Nephron progenitor cell (in vitro differentiated cells): Measurements from ENCODE around the gene KYNU.
"Not testable (repeated sequence)": the region's sequence is repeated elsewhere in the genome, so short reads cannot be mapped to it uniquely, and the experiment has no call there.

Source experiments
- DNase-seq: peaks from one replicate; pipeline ENCODE4 v3.0.0; 2021
- H3K27ac Mint-ChIP-seq: 2 replicates; pipeline ENCODE4 v1.8.0; 2021; ENCODE audit warnings: mild to moderate bottlenecking, moderate library complexity, mixed read lengths
- H3K27me3 Mint-ChIP-seq: 2 replicates; pipeline ENCODE4 v1.8.0; 2021; ENCODE audit warnings: mild to moderate bottlenecking, low read depth, mixed read lengths; ENCODE audit not compliant: poor library complexity
- H3K36me3 Mint-ChIP-seq: 2 replicates; pipeline ENCODE4 v1.8.0; 2021; ENCODE audit warnings: low read depth, mixed read lengths
- H3K4me1 Mint-ChIP-seq: 2 replicates; pipeline ENCODE4 v1.8.0; 2021; ENCODE audit warnings: mixed read lengths
- H3K4me3 Mint-ChIP-seq: 2 replicates; pipeline ENCODE4 v1.8.0; 2021; ENCODE audit warnings: mild to moderate bottlenecking, moderate library complexity, mixed read lengths
- H3K9me3 Mint-ChIP-seq: 2 replicates; pipeline ENCODE4 v1.8.0; 2021; ENCODE audit warnings: mild to moderate bottlenecking, moderate library complexity, mixed read lengths
- TF ChIP-seq, protein P1 (sequence below): fragments of 200-600 bp; sonication (generic); IDR thresholded peaks from 2 replicates; pipeline ENCODE4 v1.5.0; 2021; ENCODE audit warnings: antibody characterized with exemption

Gene KYNU

DNA sequence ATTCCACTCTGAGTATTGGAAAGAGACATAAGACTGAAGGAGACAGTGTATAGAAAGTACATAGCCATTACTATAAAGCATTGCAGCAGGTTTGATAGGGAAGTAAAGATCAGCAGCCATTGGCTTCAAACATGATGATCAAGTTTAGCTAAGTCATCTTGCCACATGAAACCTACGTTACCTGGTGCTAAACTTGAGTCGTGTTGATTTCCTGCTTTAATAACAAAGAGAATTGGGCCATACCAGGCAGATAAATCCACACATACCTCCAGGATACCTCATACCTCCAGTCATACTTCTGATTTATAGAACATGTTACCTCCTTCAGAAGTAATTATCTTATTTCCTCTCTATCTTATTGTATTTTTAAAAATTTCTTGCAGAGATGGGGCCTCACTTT is 10.3 kb upstream of the KYNU start:
- TF ChIP-seq, protein P1, sequence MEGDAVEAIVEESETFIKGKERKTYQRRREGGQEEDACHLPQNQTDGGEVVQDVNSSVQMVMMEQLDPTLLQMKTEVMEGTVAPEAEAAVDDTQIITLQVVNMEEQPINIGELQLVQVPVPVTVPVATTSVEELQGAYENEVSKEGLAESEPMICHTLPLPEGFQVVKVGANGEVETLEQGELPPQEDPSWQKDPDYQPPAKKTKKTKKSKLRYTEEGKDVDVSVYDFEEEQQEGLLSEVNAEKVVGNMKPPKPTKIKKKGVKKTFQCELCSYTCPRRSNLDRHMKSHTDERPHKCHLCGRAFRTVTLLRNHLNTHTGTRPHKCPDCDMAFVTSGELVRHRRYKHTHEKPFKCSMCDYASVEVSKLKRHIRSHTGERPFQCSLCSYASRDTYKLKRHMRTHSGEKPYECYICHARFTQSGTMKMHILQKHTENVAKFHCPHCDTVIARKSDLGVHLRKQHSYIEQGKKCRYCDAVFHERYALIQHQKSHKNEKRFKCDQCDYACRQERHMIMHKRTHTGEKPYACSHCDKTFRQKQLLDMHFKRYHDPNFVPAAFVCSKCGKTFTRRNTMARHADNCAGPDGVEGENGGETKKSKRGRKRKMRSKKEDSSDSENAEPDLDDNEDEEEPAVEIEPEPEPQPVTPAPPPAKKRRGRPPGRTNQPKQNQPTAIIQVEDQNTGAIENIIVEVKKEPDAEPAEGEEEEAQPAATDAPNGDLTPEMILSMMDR, result no peak
- no peak overlapping the region for H3K4me3 Mint-ChIP-seq
- DNase-seq, result no peak
- no peaks in the 10 kb centered on the region for H3K9me3 Mint-ChIP-seq
- no peaks in the 10 kb centered on the region for H3K36me3 Mint-ChIP-seq
- peaks cover 3% of the 10 kb centered on the region for H3K27me3 Mint-ChIP-seq
- H3K4me1 Mint-ChIP-seq, result no peaks in the 10 kb centered on the region
- no peak overlapping the region for H3K27ac Mint-ChIP-seq

DNA sequence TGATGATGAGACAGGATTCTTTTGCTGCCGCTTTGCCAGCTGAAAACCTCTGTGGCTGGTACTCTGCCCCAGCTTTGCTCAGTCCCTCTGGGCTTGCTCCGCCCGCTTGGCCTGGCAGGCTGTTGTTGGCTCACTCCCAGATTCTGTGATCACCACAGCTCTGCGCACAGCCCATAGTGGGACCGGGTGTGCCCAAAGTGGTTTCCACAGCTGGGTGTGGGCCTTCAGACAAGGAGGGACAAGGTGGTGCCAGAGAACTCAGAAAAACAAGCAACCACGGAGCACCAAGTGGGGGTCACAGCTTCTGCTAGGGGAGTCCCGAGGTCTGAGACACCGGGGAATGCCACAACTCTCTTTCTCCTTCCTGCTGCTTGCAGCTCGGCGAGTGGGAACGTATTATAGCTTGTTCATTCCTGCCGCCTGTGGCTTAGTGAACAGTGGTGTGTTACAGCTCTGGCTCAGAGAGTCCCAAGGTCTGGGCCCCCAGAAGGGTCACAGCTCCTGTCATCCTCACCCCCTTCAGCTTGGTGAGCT is 9.2 kb upstream of the KYNU start:
- Mint-ChIP-seq H3K9me3 (no peaks in the 10 kb centered on the region), H3K27me3 (peaks cover 3% of the 10 kb centered on the region), H3K27ac (no peak overlapping the region), H3K36me3 (no peaks in the 10 kb centered on the region), H3K4me3 (no peak overlapping the region), H3K4me1 (no peaks in the 10 kb centered on the region)
- DNase-seq, result no peak
- TF ChIP-seq, protein P1, result no peak

DNA sequence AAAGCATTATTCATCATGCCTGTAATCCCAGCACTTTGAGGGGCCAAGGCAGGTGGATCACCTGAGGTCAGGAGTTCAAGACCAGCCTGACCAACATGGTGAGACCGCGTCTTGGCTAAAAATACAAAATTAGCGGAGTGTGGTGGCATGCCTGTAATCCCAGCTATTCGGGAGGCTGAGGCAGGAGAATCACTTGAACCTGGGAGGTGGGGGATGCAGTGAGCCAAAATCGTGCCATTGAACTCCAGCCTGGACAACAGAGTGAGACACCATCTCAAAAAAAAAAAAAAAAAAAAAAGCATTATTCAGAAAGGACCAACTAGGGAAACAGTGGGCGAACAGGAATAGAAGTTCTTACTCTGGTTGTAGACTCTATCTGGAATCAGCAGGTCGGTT is 8.4 kb upstream of the KYNU start:
- H3K4me1 Mint-ChIP-seq, H3K36me3 Mint-ChIP-seq, H3K9me3 Mint-ChIP-seq, H3K27ac Mint-ChIP-seq, DNase-seq, H3K4me3 Mint-ChIP-seq, H3K27me3 Mint-ChIP-seq: not testable (repeated sequence)

DNA sequence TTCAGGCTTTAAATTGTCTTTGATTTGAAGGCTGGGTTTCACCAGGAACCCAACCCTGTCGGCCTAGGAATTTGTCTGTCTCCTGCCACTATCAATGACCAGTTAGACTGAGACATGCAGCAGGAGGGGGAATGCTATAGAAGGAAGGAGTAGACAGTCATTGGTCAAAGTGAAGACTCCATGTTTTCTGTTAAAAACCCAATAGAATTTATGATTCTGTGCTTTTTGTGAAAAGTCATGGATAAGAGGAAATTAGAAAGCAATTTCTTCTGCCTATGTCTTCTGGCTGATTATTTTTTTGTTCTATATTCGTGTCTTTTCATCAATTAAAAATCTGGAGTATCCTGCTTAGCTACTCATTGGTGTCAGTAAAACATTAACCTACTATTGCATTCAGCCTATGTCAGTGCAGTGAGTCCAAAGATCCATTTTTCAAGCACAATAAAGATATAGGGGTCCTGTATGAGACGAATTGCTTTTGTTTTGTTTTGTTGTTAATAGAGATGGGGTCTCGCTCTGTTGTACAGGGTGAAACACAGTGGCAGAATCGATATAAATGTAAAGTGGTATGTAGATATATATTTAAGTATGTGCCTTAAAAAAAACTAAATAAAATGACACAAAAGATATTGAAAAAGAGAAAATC is 7.9 kb upstream of the KYNU start:
- Mint-ChIP-seq H3K27ac (no peak overlapping the region), H3K27me3 (peaks cover 3% of the 10 kb centered on the region), H3K9me3 (no peaks in the 10 kb centered on the region), H3K4me3 (no peak overlapping the region), H3K4me1 (no peaks in the 10 kb centered on the region), H3K36me3 (no peaks in the 10 kb centered on the region)
- TF ChIP-seq, protein P1, result no peak
- no peak for DNase-seq

DNA sequence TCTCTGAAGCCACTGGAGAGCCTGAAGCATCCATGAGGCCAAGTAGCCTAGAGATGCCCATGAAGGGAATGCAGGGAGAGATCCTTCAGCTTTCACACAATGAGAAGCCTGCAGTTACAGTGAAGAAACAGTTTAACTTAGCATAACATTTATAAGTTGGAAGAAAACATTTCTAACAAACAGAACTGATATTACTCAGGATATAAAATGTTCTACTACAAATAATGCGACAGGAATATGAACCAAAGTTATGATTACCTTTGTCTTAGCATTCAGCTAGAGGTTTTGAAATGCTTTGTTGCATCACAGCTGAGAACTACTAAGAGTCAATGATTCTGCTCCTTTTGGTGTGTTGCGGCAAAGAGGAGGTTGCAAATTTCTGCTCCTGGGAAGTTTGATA is 6.9 kb upstream of the KYNU start:
- Mint-ChIP-seq H3K4me1 (no peaks in the 10 kb centered on the region), H3K27me3 (peaks cover 3% of the 10 kb centered on the region), H3K27ac (no peak overlapping the region), H3K9me3 (no peaks in the 10 kb centered on the region), H3K36me3 (no peaks in the 10 kb centered on the region), H3K4me3 (no peak overlapping the region)
- TF ChIP-seq, protein P1, result no peak
- DNase-seq, result no peak

DNA sequence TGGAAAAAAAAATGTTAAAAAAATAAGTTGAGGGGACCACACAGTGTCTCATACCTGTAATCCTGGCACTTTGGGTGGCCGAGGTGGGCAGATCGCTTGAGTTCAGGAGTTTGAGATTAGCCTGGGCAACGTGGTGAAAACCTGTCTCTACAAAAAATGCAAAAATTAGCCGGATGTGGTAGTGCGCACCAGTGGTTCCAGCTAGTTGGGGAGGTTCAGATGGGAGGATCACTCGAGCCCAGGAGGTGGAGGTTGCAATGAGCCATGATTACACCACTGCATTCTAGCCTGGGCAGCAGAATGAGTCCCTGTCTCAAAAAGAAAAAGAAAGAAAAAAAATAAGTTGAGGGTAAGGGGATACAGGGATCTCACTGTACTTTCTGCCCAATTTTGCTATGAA is 6.1 kb upstream of the KYNU start:
- no peaks in the 10 kb centered on the region for H3K9me3 Mint-ChIP-seq
- H3K4me1 Mint-ChIP-seq, result no peaks in the 10 kb centered on the region
- no peaks in the 10 kb centered on the region for H3K36me3 Mint-ChIP-seq
- peaks cover 3% of the 10 kb centered on the region for H3K27me3 Mint-ChIP-seq
- TF ChIP-seq, protein P1, result no peak
- H3K4me3 Mint-ChIP-seq, result no peak overlapping the region
- H3K27ac Mint-ChIP-seq, result no peak overlapping the region
- no peak for DNase-seq
